Muscle of leg (tissue), 11 donors: ENCODE data around the gene CAPN14. TPM values are rescaled to one million over a fixed set of nuclear protein-coding genes. Genes with fewer than 3 reads are reported as not detected.

ENCODE experiments used
- DNase-seq: peaks from one replicate; pipeline ENCODE4 v3.0.0; 2013
- H3K27ac ChIP-seq: one replicate; pipeline ENCODE4 v1.5.1; 2013; ENCODE audit warnings: mild to moderate bottlenecking, low read length, control low read depth
- H3K27me3 ChIP-seq: one replicate; pipeline ENCODE4 v1.6.1; 2013; ENCODE audit warnings: low read length; ENCODE audit not compliant: control insufficient read depth, insufficient read depth
- H3K36me3 ChIP-seq: one replicate; pipeline ENCODE4 v1.6.1; 2013; ENCODE audit warnings: low read length; ENCODE audit not compliant: control insufficient read depth, insufficient read depth
- H3K4me1 ChIP-seq: one replicate; pipeline ENCODE4 v1.6.1; 2013; ENCODE audit warnings: low read length; ENCODE audit not compliant: control insufficient read depth, insufficient read depth
- H3K4me3 ChIP-seq: one replicate; pipeline ENCODE4 v1.5.1; 2013; ENCODE audit warnings: low read length, control low read depth
- H3K9me3 ChIP-seq: replicated peaks from 2 replicates; pipeline ENCODE4 v1.6.1; 2013; ENCODE audit warnings: low read depth, low read length; ENCODE audit not compliant: control insufficient read depth
- WGBS: methylation state at CpG from one replicate; pipeline ENCODE4 v1.1.5; 2013; ENCODE audit warnings: missing lambda C conversion rate; ENCODE audit not compliant: insufficient coverage; 5-methylcytosine and 5-hydroxymethylcytosine counted together
- polyA plus RNA-seq, 8 donors: library from polyadenylated mRNA; unstranded; fragments of 120-200 nt; gene quantifications; one replicate each; pipeline versions ENCODE4 v1.2.1 to v1.2.3, GENCODE V29; 2013; ENCODE audit warnings: inconsistent platforms in 1 of 8, low replicate concordance in 1 of 8; ENCODE audit not compliant: insufficient read length in 8 of 8, insufficient read depth in 1 of 8
- total RNA-seq: library from RNA; stranded (reverse); fragments of 120-200 nt; gene quantifications from one replicate; pipeline ENCODE4 v1.2.4, GENCODE V29; 2013

CAPN14 gene
- total and polyA plus RNA-seq, 9 donors, result 0.04 to 0.09 (median 0.06) TPM; not detected in 3

- no peak overlapping the region for H3K27ac ChIP-seq
- H3K27me3 ChIP-seq, result peaks cover 16% of the 10 kb centered on the region
- no peak overlapping the region for H3K4me3 ChIP-seq
- H3K9me3 ChIP-seq, result no peaks in the 10 kb centered on the region
- DNase-seq, result no peak
- 60% methylated on average over 1 of the region's 6 CpGs for WGBS
- H3K36me3 ChIP-seq, result no peaks in the 10 kb centered on the region
- no peaks in the 10 kb centered on the region for H3K4me1 ChIP-seq
Measured at GRCh38 chr2:31227110-31227509, 9.8 kb upstream of the CAPN14 start.

GRCh38 chr2:31226266-31226665 lies 9.0 kb upstream of the CAPN14 start:
- H3K27ac ChIP-seq, result no peak overlapping the region
- no peaks in the 10 kb centered on the region for H3K4me1 ChIP-seq
- no peak for DNase-seq
- WGBS, result 40% methylated on average over 1 of the region's 2 CpGs
- peaks cover 19% of the 10 kb centered on the region for H3K27me3 ChIP-seq
- no peaks in the 10 kb centered on the region for H3K36me3 ChIP-seq
- H3K9me3 ChIP-seq, result no peaks in the 10 kb centered on the region
- H3K4me3 ChIP-seq, result no peak overlapping the region

GRCh38 chr2:31223749-31224148 lies 6.4 kb upstream of the CAPN14 start:
- DNase-seq, result no peak
- Histone ChIP-seq H3K9me3 (no peaks in the 10 kb centered on the region), H3K27ac (no peak overlapping the region), H3K36me3 (no peaks in the 10 kb centered on the region), H3K4me1 (peaks cover under 1% of the 10 kb centered on the region), H3K4me3 (no peak overlapping the region), H3K27me3 (peaks cover 21% of the 10 kb centered on the region)
- WGBS, result 100% methylated on average over 1 of the region's 7 CpGs

GRCh38 chr2:31223026-31223425 lies 5.7 kb upstream of the CAPN14 start:
- no peaks in the 10 kb centered on the region for H3K9me3 ChIP-seq
- H3K36me3 ChIP-seq, result no peaks in the 10 kb centered on the region
- H3K27ac ChIP-seq, result no peak overlapping the region
- DNase-seq, result no peak
- H3K27me3 ChIP-seq, result peaks cover 21% of the 10 kb centered on the region
- H3K4me1 ChIP-seq, result peaks cover 2% of the 10 kb centered on the region
- 69% methylated on average over 2 of the region's 4 CpGs for WGBS
- no peak overlapping the region for H3K4me3 ChIP-seq

- no peak overlapping the region for H3K27ac ChIP-seq
- no peak for DNase-seq
- WGBS, result 60% methylated on average over 1 of the region's 4 CpGs
- no peaks in the 10 kb centered on the region for H3K36me3 ChIP-seq
- peaks cover 18% of the 10 kb centered on the region for H3K27me3 ChIP-seq
- H3K9me3 ChIP-seq, result no peaks in the 10 kb centered on the region
- no peak overlapping the region for H3K4me3 ChIP-seq
- peaks cover 2% of the 10 kb centered on the region for H3K4me1 ChIP-seq
Measured at GRCh38 chr2:31222071-31222470, 4.8 kb upstream of the CAPN14 start.

GRCh38 chr2:31221544-31221943 lies 4.2 kb upstream of the CAPN14 start:
- no peaks in the 10 kb centered on the region for H3K9me3 ChIP-seq
- no peak for DNase-seq
- H3K4me3 ChIP-seq, result no peak overlapping the region
- H3K36me3 ChIP-seq, result no peaks in the 10 kb centered on the region
- H3K27me3 ChIP-seq, result peaks cover 13% of the 10 kb centered on the region
- no peak overlapping the region for H3K27ac ChIP-seq
- WGBS, result 51% methylated on average over 6 of the region's 6 CpGs
- H3K4me1 ChIP-seq, result peaks cover 2% of the 10 kb centered on the region

- H3K27me3 ChIP-seq, result peaks cover 9% of the 10 kb centered on the region
- H3K4me1 ChIP-seq, result peaks cover 2% of the 10 kb centered on the region
- peak; percentile 55 for DNase-seq
- H3K27ac ChIP-seq, result no peak overlapping the region
- H3K9me3 ChIP-seq, result no peaks in the 10 kb centered on the region
- no peaks in the 10 kb centered on the region for H3K36me3 ChIP-seq
- 35% methylated on average over 9 of the region's 11 CpGs for WGBS
- H3K4me3 ChIP-seq, result no peak overlapping the region
Measured at GRCh38 chr2:31219131-31219969, 2.0 kb upstream of the CAPN14 start.

GRCh38 chr2:31216734-31217133 lies 581 bp downstream of the CAPN14 start:
- no peak overlapping the region for H3K4me3 ChIP-seq
- H3K9me3 ChIP-seq, result no peaks in the 10 kb centered on the region
- H3K27me3 ChIP-seq, result peaks cover 9% of the 10 kb centered on the region
- H3K27ac ChIP-seq, result no peak overlapping the region
- WGBS, result 75% methylated on average over 5 of the region's 5 CpGs
- no peak for DNase-seq
- no peaks in the 10 kb centered on the region for H3K36me3 ChIP-seq
- peaks cover 2% of the 10 kb centered on the region for H3K4me1 ChIP-seq

GRCh38 chr2:31214444-31214915 lies 2.8 kb downstream of the CAPN14 start:
- Histone ChIP-seq H3K27ac (no peak overlapping the region), H3K36me3 (no peaks in the 10 kb centered on the region), H3K9me3 (no peaks in the 10 kb centered on the region), H3K4me1 (peaks cover 2% of the 10 kb centered on the region), H3K4me3 (no peak overlapping the region), H3K27me3 (peaks cover 6% of the 10 kb centered on the region)
- DNase-seq, result no peak
- WGBS, result 95% methylated on average over 5 of the region's 8 CpGs

GRCh38 chr2:31213601-31214443 lies 3.5 kb downstream of the CAPN14 start:
- H3K4me1 ChIP-seq, result peaks cover 2% of the 10 kb centered on the region
- no peak for DNase-seq
- no CpG with 5 or more reads among the region's 4 CpGs for WGBS
- peaks cover 2% of the 10 kb centered on the region for H3K27me3 ChIP-seq
- H3K27ac ChIP-seq, result no peak overlapping the region
- H3K9me3 ChIP-seq, result no peaks in the 10 kb centered on the region
- no peaks in the 10 kb centered on the region for H3K36me3 ChIP-seq
- no peak overlapping the region for H3K4me3 ChIP-seq
